ENCODE measurements around the gene IPMK.

- TF ChIP-seq CTCF (IDR thresholded peaks at IDR 0.05; ENCODE audit: insufficient read depth, low read length) (no peak), POLR2AphosphoS5 (IDR thresholded peaks at IDR 0.05; ENCODE audit: low read depth) (no peak), REST (IDR thresholded peaks at IDR 0.05; ENCODE audit: insufficient replicate concordance, low read depth) (no peak)
Measured at GRCh38 chr10:58173391-58173790, 94.3 kb downstream of the IPMK start.
